GM11168 (cell line): ENCODE measurements around the gene CTIF.

ENCODE experiments used
- in situ Hi-C: fragments of 300-500 bp; cut with MboI; formaldehyde crosslinking; loops from one replicate; pipeline ENCODE4 v1.12.0; 2022; ENCODE audit warnings: low sequenced_read_pairs; ENCODE audit not compliant: unreplicated experiment

CTIF gene

DNA sequence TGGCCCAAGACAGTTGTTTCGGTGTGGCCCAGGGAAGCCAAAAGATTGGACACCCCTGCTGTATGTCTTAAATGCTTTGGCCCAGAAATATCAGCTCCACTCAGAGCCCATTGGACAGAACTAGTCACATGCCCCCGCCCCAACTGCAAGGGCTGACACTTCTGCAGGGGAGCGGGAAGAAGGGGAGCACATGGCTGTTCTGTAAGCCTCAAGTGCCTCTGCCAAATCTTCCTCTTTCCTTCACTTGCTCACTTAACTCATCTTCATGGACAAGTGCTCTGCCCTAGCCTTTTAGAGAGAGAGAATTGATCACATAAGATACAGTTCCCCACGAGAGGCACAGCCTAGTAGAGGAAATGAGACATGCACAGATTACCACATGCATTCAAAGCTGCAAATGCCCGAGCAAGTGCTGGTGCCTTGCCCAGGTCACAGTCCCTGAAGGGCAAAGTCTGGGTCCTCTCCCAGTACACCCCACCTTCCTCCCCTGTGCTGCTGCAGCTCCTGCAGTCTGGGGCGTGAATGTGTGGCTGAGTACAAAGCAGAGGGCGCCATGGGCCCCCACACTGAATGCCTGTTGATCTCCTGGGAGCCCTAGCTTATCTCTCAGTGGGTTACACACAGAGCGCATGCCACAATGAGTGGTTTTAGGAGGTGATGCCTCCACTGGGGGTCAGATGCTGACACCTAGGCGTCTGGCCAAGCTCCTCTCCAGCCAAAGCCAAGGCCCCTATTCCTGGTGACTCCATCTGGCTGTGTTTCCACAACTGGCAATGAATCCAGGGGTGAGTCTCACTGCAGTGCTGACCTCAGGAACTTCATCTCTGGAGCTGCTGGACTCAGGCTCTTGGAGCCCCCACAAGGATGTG is 135.3 kb downstream of the CTIF start:
- in situ Hi-C loops = loop anchor here (10.0 kb wide), 1 partner anchor 481 kb away; no protein-coding TSS in a partner anchor

DNA sequence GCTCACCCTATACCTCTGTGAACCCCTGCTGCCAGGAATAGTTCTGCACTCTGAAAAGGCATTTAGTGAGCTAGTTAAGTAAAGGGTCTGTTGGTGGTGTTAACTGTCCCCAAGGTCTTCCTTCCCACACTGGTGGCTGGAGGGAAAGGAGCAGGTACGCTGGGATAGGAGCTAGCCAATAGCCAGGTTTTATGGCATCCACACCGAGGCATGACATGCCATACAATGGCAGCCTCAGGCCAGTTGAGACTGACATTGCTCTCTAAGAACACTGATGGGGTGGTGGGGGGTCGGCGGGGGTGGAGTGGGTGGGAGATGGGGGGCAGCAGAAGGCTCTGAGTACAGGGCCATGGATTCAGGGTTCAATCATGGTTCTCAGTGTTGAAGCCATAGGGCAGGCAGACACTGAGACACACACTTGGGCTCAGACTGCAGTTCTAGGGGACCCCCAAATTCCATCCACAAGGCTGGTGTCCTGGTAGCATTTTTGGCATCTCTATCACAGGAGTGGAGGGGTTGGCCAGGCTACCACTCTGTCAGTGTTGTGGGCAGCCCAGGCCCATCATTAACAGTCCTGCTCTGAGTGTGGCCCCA is 136.0 kb downstream of the CTIF start:
- in situ Hi-C loops = loop anchor here (10.0 kb wide), 1 partner anchor 480 kb away; no protein-coding TSS in a partner anchor

DNA sequence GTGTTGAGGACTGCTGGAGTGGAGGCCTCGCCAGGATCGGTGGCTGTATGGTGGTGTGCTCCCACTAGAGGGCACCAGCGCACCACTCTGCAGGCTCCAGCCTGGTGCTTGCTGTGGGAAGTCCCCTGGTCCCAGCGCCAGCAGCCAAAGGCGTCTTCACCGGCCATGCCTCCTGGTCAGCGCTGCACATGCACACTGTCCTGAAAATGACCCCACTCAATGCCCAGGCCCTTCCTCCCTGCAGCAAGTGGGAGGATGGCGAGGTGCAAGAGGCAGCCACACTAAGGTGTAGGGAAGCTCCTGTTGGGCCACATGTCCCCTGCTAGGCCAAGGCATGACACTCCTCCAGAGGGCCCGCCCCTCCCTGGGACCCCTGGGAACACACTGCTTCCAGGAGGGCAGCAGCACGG is 136.5 kb downstream of the CTIF start:
- in situ Hi-C loops = loop anchor here (10.0 kb wide), 1 partner anchor 479 kb away; no protein-coding TSS in a partner anchor

DNA sequence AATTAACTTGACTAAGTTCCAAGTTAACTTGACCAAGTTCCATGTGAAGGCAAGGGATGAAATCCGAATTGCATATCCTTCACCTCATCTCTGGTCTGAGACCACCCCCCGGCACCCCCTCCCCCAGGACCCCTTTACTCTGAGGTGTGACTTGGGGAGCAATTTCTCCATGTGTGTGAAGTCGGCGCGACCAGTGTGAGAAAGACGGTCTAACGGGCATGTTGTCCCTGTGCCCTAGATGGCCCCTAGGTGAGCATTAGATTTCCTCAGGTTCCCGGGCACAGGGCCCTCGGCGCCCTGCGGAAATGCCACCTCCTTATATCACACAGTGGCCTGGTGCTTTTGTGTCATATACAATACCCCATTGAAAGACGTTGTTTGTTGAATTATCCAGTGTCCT is 137.1 kb downstream of the CTIF start:
- in situ Hi-C loops = loop anchor here (10.0 kb wide), 1 partner anchor 479 kb away; no protein-coding TSS in a partner anchor

DNA sequence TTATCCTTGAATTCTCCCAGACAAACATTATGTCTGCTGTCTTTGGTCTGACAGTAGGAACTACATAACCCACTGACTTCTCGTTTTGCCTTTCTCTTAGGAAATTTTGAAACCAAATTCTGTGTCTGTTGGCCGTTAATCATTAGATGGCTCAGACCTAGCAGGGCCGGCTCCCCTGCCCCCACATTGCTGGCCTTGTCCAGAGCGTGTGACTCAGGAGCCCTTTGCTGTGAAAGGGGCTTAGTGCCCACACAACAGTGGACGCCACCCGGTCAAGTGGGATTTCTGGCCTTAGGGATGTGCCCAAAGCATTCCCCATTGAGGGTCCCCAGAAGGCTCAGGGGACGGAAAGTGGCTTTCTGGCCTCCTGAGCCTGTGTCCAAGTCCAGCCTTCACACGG is 137.5 kb downstream of the CTIF start:
- in situ Hi-C loops = loop anchor here (10.0 kb wide), 1 partner anchor 478 kb away; no protein-coding TSS in a partner anchor

DNA sequence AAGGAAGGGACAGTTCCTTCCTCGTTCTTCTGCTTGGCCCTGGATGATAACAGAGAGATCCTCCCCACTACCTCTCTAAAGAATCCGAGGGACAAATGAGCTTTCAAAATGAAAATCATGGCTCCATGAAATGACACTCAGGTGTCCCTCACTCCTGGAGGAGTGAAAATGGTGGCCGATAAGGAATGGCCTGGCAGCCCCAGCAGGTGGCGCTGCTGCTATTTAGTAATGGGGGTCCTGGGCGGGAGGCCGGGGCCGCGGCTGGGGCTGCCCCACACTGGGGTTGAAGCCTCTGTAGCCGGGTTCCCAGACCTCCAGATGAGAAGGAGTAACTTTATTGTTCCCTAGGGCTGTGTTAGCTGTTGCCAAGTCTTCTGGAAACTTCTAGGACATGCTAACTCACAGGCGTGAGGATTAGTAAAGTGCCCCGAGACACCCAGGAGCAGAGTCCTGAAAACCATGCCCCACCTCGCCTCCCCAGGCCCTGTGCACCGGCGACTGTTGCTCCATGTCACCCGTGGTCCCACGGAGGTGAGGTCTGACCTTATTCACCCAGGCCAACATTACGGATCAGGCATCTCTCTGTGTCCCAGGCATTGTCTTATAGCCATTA is 138.0 kb downstream of the CTIF start:
- in situ Hi-C loops = loop anchor here (10.0 kb wide), 1 partner anchor 478 kb away; no protein-coding TSS in a partner anchor

DNA sequence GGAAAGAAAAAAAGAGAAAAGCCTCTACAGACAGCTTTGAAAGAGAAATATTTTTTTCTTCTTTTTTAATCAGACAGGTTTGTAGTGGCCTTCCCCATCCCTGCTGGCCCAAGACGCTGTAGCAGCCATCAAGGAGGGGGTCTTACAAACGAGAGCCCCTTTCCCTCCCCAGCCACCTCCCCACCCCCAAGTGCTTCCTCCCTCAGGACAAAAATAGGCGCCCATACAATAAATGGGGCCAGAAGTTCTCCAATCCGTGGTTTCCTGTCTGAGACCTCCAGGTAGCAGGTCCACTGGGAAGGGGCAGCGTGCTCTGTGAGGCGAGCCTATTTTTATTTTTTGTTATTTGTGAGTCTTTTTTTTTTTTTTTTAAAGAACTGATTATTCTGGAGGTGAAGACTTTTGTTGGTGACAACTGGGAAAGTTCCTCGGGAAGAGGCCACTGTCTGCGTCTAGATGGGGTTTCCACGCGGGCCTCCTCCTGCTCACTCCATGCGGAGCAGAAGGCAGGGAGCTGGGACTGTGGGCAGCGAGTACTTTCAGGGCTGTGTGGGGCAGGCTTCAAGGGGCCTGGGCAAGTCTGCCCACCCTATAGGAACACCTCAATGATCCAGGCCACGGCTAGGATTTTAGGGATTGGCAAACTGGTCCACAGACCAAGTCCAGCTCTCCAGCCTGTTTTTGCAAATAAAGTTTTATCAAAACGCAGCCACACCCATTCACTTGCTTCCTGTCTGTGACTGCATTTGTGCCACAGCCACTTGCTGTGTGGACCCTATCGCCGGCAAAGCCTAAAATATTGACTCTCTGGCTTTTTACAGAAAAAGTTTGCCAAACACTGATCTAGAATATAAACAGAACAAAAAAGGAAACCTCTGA is 139.6 kb downstream of the CTIF start:
- in situ Hi-C loops = loop anchor here (10.0 kb wide), 1 partner anchor 476 kb away; no protein-coding TSS in a partner anchor

DNA sequence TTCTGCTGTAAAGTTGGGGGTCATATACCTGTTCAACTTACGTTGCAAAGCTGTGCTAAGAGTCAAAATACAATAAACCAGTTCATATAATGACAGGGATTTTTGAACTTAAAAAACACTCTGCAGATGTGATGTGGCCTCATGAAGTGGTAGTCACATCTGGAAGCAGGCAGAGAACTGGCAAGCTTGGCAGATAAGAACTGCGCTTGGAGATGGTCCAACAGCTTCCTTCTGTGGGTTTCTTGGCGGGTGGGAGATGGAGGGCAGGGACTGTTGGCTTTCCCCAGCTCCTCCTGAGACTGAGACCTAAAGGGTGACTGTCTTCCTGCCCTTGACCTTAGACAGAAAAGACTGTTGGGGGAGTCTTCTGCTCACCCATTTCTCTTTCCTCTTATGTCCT is 140.4 kb downstream of the CTIF start:
- in situ Hi-C loops = loop anchor here (10.0 kb wide), 1 partner anchor 476 kb away; no protein-coding TSS in a partner anchor

DNA sequence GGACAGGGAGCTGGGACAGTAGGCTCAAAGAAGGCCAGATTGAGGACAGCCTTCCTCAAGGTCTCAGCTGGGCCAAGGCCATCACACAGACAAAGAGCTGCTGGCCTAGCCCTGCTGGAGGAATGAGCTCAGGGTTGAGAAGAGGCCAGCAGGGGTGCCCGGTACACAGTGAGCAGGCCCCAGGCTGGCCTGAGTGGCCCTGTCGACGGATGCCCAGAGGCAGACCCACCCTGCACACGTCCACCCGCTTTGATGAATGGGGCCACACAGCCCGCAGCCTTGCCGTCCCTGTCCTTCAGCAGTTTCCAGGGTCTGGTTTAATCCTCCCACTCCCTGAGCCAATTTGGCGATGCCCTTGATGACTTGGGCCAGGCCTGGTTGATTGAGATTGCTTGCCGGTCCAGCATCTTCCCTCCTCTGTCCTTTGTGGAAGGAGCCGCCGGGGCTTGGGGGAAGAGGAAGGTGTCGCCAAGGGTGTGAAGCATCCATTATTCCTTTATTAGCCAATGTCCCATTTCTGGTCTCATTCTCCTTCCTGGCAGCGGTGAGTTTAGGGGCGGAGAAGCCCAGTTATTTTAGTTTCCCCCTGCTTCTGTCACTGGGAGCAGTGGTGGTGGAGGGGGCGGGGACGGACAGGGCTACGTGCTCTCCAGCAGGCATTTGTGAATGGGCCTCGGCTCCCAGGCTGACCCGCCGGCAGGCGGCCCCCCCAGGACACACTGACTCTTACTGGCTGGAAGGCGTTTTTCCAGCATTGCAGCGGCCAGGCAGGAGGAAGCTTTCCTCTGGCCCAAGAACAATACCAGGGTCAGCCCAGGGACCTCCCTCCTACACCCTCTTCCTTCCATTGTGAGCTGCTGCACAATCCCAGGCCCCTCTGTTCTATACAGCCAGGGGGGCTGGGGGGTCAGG is 141.8 kb downstream of the CTIF start:
- in situ Hi-C loops = no loop called here

DNA sequence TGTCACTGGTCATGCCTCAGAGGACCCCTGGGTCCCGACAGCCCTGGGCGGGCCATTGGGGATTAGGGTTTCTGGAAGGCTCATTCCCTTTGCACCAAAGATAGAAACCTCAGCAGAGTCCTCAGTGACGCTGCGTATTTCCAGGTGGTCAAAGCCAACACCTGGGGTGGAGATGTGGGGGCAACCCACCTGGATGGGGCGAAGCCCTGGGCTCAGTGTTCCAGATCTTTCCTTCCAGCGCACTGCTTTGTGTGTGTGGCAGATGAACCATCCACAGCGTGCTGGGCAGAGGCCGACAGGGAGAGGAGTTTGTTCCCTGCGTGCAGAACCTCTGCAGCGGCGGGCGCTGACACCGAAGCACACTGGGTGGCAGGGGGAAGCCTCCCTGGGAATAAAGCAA is 143.9 kb downstream of the CTIF start:
- in situ Hi-C loops = no loop called here

DNA sequence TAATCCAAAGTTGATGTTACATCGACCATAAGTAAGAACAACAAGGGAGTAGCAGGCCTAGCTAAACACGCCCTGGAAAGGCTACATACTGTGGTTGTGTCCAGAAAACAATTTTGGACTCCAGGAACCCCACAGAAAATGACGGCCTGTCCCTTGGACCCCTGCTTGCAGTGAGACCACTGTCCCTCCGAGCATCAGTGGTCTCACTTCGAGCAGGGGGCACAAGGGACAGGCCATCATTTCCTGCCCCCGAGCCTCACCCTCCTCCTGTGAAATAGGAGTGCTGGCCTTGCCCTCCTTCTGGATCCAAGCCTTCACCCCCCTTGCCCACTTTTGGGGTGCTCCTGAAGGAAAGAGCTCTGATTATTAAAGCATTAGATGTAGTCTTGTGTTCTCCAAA is 144.4 kb downstream of the CTIF start:
- in situ Hi-C loops = no loop called here

DNA sequence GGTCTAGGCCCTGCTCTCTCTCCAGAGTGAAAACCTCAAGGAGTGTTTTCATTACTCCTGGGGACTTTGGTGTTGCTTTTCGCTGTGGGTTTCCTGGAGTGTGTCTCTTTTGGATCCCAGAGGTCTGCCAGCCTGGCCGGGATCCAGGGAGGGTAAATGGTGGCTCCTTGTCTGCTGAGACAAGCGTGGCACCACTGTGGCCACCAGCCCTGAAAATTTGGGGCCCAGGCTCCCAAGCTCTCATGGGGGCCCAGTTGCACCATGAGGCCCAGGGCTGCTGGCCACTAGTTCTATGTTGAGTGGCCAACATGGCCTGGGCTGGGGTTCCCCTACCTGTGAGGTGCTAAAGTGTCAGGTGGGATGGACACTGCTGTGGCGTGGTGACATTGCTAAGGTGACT is 144.8 kb downstream of the CTIF start:
- in situ Hi-C loops = no loop called here

DNA sequence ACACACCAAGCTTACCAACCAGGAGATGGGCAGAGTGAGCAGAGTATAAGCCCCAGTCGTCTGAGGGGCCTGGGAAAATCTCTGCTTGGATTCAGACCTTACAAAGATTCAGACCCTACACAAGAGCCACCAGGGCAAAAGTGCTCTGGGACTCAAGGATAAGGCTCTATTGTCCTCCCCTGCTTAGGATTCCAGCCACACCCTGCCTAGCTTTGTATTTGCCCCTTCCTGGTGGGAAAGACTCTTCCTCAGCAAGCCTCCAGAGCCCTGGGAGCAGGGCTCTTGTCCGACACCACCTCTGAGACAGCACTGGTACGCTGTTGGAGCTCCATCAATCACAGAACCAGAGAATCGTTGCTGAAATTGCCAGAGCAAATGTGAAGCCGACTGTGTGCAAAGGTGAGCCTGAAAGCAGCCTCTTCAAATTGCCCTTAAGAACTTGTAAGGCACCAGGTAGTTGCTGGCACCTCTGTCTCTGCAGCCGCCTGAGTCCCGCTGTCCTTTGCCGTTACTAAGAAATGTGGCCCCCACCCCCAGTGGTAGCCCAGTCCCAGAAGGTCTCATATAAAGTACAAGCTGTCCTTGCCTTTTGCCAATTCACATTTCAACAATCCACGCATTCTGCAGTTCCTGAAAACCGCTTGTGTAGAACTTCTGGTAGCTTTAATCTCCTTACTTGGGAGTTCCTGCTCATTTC is 148.7 kb downstream of the CTIF start:
- in situ Hi-C loops = no loop called here

DNA sequence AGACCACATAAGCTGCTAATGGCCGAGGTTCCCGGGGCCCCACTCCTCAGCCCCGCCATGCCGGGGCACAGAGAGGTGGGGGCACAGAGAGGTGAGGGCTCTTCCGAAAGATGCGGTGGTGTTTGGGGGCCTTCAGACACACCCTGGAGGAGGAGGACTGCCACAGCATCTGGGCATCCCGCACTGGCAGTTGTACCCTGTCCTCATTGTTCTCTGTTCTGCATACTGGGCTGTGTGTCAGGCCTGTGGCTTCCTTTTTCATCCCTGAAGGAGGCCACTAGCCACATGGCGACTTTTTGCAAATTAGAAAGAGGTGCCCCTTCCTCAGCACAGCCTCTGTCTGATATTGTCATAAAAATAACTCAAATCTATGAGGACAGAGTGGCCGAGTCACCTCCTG is 150.1 kb downstream of the CTIF start:
- in situ Hi-C loops = no loop called here

DNA sequence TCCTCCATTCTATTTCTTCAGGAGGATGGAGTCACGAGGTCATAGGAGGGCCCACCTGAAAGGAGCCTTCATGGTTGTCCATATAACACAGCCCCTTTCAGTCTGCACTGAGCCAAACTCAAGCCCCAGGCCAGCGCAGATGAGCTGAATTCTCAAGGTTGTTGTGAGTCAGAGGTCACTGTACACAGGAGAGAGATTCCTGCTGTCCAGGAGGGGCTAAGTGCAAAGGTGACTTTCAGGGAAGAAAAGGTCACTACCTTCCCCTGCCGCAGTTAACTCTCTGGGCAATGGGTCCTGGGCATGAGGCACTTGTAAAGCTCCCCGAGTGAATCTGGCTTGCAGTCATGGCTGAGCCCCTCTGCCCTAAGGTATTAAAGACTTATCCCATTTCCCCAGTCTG is 150.7 kb downstream of the CTIF start:
- in situ Hi-C loops = no loop called here

DNA sequence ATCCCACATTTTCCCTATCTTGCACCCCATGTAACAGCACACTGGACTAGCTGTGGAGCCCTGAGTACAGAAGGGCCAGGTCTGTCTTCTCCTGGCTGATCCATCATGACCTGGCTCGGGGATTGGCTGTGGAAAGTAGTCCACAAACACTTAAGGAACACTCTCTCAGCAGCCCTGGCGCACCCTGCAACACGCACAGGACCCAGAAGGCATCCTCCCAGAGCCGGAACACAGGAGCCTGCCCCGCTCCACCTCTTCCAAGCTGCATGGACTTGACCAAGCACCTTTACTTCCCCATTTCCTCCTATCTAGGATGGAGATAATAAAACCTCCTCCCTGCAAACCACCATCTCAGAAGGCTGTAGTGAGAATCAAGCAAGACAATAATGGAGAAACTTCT is 151.7 kb downstream of the CTIF start:
- in situ Hi-C loops = no loop called here

DNA sequence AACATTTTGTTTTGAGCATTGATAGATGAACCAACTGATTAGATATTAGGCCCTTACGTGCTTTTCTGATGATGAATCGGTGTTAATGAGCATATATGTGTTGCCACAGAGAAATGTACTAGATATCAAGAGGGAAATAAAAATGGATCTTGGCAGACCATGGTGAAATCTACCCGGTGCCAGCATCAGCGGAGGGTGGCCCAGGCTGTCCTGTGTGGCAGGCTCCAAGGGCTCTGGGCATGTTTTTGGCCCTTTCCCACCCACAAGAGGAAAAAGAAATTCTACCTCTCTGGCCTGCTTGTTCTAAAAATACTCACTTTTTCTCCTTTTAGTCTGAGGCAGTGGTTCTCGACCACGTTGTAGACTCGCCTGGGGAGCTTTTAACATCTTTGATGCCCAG is 154.2 kb downstream of the CTIF start:
- in situ Hi-C loops = no loop called here

DNA sequence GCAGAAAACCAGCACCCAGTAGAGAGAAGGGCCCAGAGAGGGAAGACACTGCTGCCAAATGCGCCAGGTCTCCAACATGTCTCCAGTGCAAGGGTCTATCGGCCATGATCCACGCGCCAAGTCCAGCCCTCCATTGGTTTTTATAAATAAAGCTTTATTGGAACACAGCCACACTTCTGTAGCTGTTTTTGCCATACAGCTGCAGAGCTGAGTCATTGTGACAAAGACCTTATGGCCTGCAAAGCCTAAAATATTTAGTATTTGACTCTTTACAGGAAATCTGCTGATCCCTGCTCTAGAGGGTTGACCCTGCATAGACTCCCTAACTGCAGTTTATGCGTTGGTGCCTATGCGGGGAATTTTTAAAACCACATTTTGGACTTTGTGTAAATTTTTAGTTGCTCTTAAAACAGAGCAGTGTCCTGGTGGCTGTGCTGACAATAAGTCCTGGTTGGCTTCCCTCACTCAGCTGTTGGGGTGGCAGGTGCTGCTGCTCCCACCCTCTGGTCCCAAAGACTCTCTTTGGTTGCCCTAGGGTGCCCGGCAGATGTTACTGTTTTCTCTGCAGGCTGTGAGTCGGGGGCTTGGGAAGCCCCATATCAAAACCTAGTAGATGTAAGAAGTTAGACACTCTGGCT is 154.9 kb downstream of the CTIF start:
- in situ Hi-C loops = no loop called here
